ENCODE results near the gene PFDN4.
"Not testable (repeated sequence)": the region's sequence is repeated elsewhere in the genome, so short reads cannot be mapped to it uniquely, and the experiment has no call there.

Gene PFDN4

GRCh38 chr20:54262671-54263070 lies 54.8 kb downstream of the PFDN4 start:
- no peak overlapping the region for H3K4me3 ChIP-seq (ENCODE audit: low read depth, low read length)
- DNase-seq (ENCODE audit: low read depth, low spot score) = no peak
- in situ Hi-C loops (cut with HindIII; ENCODE audit: low sequenced_read_pairs) = no loop called here
- TF ChIP-seq CTCF (IDR thresholded peaks at IDR 0.05; ENCODE audit: low read depth, low read length) = no peak

GRCh38 chr20:54263116-54263690 lies 55.3 kb downstream of the PFDN4 start:
- in situ Hi-C loops (cut with HindIII; ENCODE audit: low sequenced_read_pairs) = no loop called here
- DNase-seq (ENCODE audit: low read depth, low spot score) = no peak
- no peak overlapping the region for H3K4me3 ChIP-seq (ENCODE audit: low read depth, low read length)
- TF ChIP-seq CTCF (IDR thresholded peaks at IDR 0.05; ENCODE audit: low read depth, low read length) = no peak

- H3K4me3 ChIP-seq (ENCODE audit: low read depth, low read length); DNase-seq (ENCODE audit: low read depth, low spot score); in situ Hi-C loops (cut with HindIII; ENCODE audit: low sequenced_read_pairs): not testable (repeated sequence)
Measured at GRCh38 chr20:54265791-54266190, 57.9 kb downstream of the PFDN4 start.

GRCh38 chr20:54266844-54267243 lies 59.0 kb downstream of the PFDN4 start:
- no peak for TF ChIP-seq CTCF (IDR thresholded peaks at IDR 0.05; ENCODE audit: low read depth, low read length)
- in situ Hi-C loops (cut with HindIII; ENCODE audit: low sequenced_read_pairs) = no loop called here
- H3K4me3 ChIP-seq (ENCODE audit: low read depth, low read length) = no peak overlapping the region
- no peak for DNase-seq (ENCODE audit: low read depth, low spot score)

- in situ Hi-C loops (cut with HindIII; ENCODE audit: low sequenced_read_pairs) = no loop called here
Measured at GRCh38 chr20:54267483-54268003, 59.7 kb downstream of the PFDN4 start.

GRCh38 chr20:54268941-54269340 lies 61.1 kb downstream of the PFDN4 start:
- no peak overlapping the region for H3K4me3 ChIP-seq (ENCODE audit: low read depth, low read length)
- no peak for TF ChIP-seq CTCF (IDR thresholded peaks at IDR 0.05; ENCODE audit: low read depth, low read length)
- DNase-seq (ENCODE audit: low read depth, low spot score) = no peak
- in situ Hi-C loops (cut with HindIII; ENCODE audit: low sequenced_read_pairs) = no loop called here

More at GRCh38 chr20:54267483-54268003, 59.7 kb downstream of the PFDN4 start:
- no peak overlapping the region for H3K4me3 ChIP-seq (ENCODE audit: low read depth, low read length)
- no peak for TF ChIP-seq CTCF (IDR thresholded peaks at IDR 0.05; ENCODE audit: low read depth, low read length)
- peak; percentile 37 for DNase-seq (ENCODE audit: low read depth, low spot score)

All from astrocyte of the spinal cord (primary cell).